HL-60 (cell line): ENCODE measurements around the gene BDH1.
"Not testable (repeated sequence)": the region's sequence is repeated elsewhere in the genome, so short reads cannot be mapped to it uniquely, and the experiment has no call there.

Experiments used
- DNase-seq, 2 experiments: peaks; one replicate each; pipeline ENCODE4 v3.0.0-alpha.2; 2010 to 2020; ENCODE audit warnings: low read depth in 1 of 2, low spot score in 1 of 2
- H3K27ac ChIP-seq: fragments of 250-450 bp; sonication (Bioruptor Pico); replicated peaks from 2 replicates; pipeline ENCODE4 v1.5.1; 2020; ENCODE audit warnings: mild to moderate bottlenecking, moderate library complexity
- H3K27me3 ChIP-seq: fragments of 250-450 bp; sonication (Bioruptor Pico); 2 replicates; pipeline ENCODE4 v1.5.1; 2021; ENCODE audit warnings: mild to moderate bottlenecking, moderate library complexity; ENCODE audit not compliant: insufficient read depth, poor library complexity, severe bottlenecking
- H3K4me3 ChIP-seq: replicated peaks from 2 replicates; pipeline ENCODE4 v1.5.1; 2011; ENCODE audit warnings: mild to moderate bottlenecking, control low read depth, low read length; ENCODE audit not compliant: insufficient read depth
- GABPA ChIP-seq: IDR thresholded peaks from 2 replicates; pipeline ENCODE4 v1.6.1; 2012; ENCODE audit warnings: low read depth
- POLR2AphosphoS5 ChIP-seq: IDR thresholded peaks from 2 replicates; pipeline ENCODE4 v1.6.1; 2012; ENCODE audit warnings: low read depth
- REST ChIP-seq: IDR thresholded peaks from 2 replicates; pipeline ENCODE4 v1.6.1; 2012; ENCODE audit warnings: low read depth; ENCODE audit not compliant: insufficient replicate concordance
- SPI1 ChIP-seq: IDR thresholded peaks from 2 replicates; pipeline ENCODE4 v1.6.1; 2012; ENCODE audit warnings: low read depth, mild to moderate bottlenecking, borderline replicate concordance
- TF ChIP-seq, protein P1 (sequence below): IDR thresholded peaks from one replicate; pipeline ENCODE4 v1.5.1; 2011; ENCODE audit warnings: low read length, control low read depth, inconsistent platforms; ENCODE audit not compliant: insufficient read depth

BDH1 gene

DNA sequence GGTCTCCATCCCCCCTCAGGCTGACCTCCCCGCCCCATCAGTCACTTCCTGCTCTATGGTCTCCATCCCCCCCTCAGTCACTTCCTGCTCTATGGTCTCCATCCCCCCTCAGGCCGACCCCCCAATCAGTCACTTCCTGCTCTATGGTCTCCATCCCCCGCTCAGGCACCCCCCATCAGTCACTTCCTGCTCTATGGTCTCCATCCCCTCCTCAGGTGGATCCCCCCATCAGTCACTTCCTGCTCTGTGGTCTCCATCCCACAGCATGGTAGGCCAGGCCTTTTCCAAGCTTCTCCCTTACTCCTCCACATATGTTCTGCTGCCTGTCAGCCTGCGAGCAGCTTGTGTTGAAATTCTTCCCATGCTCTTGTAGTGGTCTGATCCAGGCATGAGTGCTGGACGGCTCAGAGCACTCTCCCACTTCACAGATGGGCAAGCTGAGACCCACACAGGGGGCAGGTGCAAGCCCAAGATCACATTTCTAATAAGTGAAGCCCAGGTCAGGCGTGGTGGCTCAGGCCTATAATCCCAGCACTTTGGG is 36.8 kb downstream of the BDH1 start:
- H3K4me3 ChIP-seq: no peak overlapping the region
- H3K27me3 ChIP-seq: no peaks in the 10 kb centered on the region
- TF ChIP-seq REST (no peak), SPI1 (no peak), GABPA (no peak), POLR2AphosphoS5 (no peak)
- TF ChIP-seq, protein P1, sequence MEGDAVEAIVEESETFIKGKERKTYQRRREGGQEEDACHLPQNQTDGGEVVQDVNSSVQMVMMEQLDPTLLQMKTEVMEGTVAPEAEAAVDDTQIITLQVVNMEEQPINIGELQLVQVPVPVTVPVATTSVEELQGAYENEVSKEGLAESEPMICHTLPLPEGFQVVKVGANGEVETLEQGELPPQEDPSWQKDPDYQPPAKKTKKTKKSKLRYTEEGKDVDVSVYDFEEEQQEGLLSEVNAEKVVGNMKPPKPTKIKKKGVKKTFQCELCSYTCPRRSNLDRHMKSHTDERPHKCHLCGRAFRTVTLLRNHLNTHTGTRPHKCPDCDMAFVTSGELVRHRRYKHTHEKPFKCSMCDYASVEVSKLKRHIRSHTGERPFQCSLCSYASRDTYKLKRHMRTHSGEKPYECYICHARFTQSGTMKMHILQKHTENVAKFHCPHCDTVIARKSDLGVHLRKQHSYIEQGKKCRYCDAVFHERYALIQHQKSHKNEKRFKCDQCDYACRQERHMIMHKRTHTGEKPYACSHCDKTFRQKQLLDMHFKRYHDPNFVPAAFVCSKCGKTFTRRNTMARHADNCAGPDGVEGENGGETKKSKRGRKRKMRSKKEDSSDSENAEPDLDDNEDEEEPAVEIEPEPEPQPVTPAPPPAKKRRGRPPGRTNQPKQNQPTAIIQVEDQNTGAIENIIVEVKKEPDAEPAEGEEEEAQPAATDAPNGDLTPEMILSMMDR: no peak
- H3K27ac ChIP-seq: no peak overlapping the region
- peak in 1 of 2 experiments; percentile 56 for DNase-seq

- H3K4me3 ChIP-seq, H3K27me3 ChIP-seq, H3K27ac ChIP-seq, DNase-seq: not testable (repeated sequence)
Observed at GRCh38 chr3:197517922-197518683, 37.7 kb downstream of the BDH1 start.

GRCh38 chr3:197516890-197517606 is 38.7 kb downstream of the BDH1 start:
- not testable (repeated sequence) for H3K27me3 ChIP-seq, H3K4me3 ChIP-seq, DNase-seq, H3K27ac ChIP-seq

DNA sequence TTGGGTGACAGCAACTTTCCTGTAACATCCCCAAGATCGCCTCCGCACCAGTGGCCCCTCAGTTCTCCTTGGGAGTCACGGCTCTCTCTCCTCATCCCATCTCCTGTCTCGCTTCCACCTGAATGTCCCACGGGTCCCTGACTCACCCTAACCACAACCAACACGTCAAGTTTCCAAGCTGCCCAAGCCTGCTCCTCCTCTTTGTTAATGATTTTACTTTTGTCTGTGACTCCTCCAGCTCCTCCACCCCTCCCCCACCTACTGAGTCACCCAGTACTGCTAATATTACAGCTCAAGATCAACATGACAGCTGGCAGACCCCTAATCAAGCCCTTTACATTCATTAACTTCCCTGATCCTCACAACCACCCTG is 39.3 kb downstream of the BDH1 start:
- Histone ChIP-seq H3K27me3 (no peaks in the 10 kb centered on the region), H3K27ac (no peak overlapping the region), H3K4me3 (no peak overlapping the region)
- DNase-seq: no peak
- TF ChIP-seq, protein P1: no peak
- TF ChIP-seq GABPA (no peak), POLR2AphosphoS5 (no peak)

GRCh38 chr3:197514786-197515355 is 40.9 kb downstream of the BDH1 start:
- no peak overlapping the region for H3K4me3 ChIP-seq
- H3K27me3 ChIP-seq: no peaks in the 10 kb centered on the region
- no peak overlapping the region for H3K27ac ChIP-seq
- TF ChIP-seq SPI1 (no peak), GABPA (no peak), REST (no peak), POLR2AphosphoS5 (no peak)
- TF ChIP-seq, protein P1: no peak
- no peak for DNase-seq
